ENCODE data around the gene PTPRN2. TPM values are rescaled to one million over a fixed set of nuclear protein-coding genes. Genes with fewer than 3 reads are reported as not detected.

Gene PTPRN2
- total RNA-seq, 1 experiment from 2014 or later: 2.1 TPM

- no peaks in the 10 kb centered on the region for H3K9me2 ChIP-seq (ENCODE audit: insufficient read depth)
- DNase-seq (ENCODE audit: low read depth, low spot score): no peak
- H4K20me1 ChIP-seq (ENCODE audit: insufficient read depth): no peaks in the 10 kb centered on the region
- no peaks in the 10 kb centered on the region for H3K36me3 ChIP-seq (ENCODE audit: control insufficient read depth in 1 of 2, insufficient read depth in 2 of 2, low read length in 2 of 2)
- no peak overlapping the region for H2AFZ ChIP-seq (ENCODE audit: low read depth, low read length, poor library complexity, severe bottlenecking)
- H3K4me3 ChIP-seq (replicated peaks in 1 of 2; ENCODE audit: low read depth in 1 of 2, low read length in 2 of 2): no peak overlapping the region
- no peaks in the 10 kb centered on the region for H3K4me1 ChIP-seq (ENCODE audit: control insufficient read depth in 1 of 2, insufficient read depth in 2 of 2, low read length in 2 of 2)
- no TSS peak for BruUV-seq (replicated peaks)
- ATAC-seq: no peak
- peaks cover 4 to 11% of the 10 kb centered on the region in 2 experiments; a peak in 2 of 4 replicates for H3K9me3 ChIP-seq (ENCODE audit: control insufficient read depth in 1 of 2, insufficient read depth in 1 of 2, low read depth in 1 of 2, low read length in 2 of 2)
- TF ChIP-seq EZH2 (IDR thresholded peaks at IDR 0.05) (no peak), SP1 (IDR thresholded peaks at IDR 0.05; ENCODE audit: low read depth) (no peak), EGR1 (IDR thresholded peaks at IDR 0.05; ENCODE audit: low read depth) (no peak), ZBTB33 (IDR thresholded peaks at IDR 0.05; ENCODE audit: extremely low read depth, insufficient replicate concordance, low read length) (no peak), SIN3A (IDR thresholded peaks at IDR 0.05; ENCODE audit: low read depth) (no peak), ZFX (IDR thresholded peaks at IDR 0.05) (no peak), CEBPB (IDR thresholded peaks at IDR 0.05; ENCODE audit: low read depth) (no peak), ELF1 (IDR thresholded peaks at IDR 0.05; ENCODE audit: borderline replicate concordance, low read depth) (no peak), TCF7L2 (IDR thresholded peaks at IDR 0.05; ENCODE audit: borderline replicate concordance, extremely low read depth, insufficient read depth, insufficient read length) (no peak), FOSL1 (IDR thresholded peaks at IDR 0.05; ENCODE audit: low read depth) (no peak), POLR2AphosphoS5 (IDR thresholded peaks at IDR 0.05; ENCODE audit: low read depth, low read length) (no peak), REST (IDR thresholded peaks at IDR 0.05; ENCODE audit: low read depth) (no peak), RAD21 (IDR thresholded peaks at IDR 0.05; ENCODE audit: low read depth) (no peak), JUND (IDR thresholded peaks at IDR 0.05) (no peak), ATF3 (IDR thresholded peaks at IDR 0.05) (no peak), CBX3 (IDR thresholded peaks at IDR 0.05; ENCODE audit: low read depth) (no peak), EZH2phosphoT487 (IDR thresholded peaks at IDR 0.05; ENCODE audit: borderline replicate concordance) (no peak)
- TF ChIP-seq, protein P1, sequence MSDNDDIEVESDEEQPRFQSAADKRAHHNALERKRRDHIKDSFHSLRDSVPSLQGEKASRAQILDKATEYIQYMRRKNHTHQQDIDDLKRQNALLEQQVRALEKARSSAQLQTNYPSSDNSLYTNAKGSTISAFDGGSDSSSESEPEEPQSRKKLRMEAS (IDR thresholded peaks at IDR 0.05): no peak
- POLR2A ChIA-PET: no interaction called here
- H3K79me2 ChIP-seq (ENCODE audit: insufficient read depth, low read length): no peaks in the 10 kb centered on the region
- H3K27ac ChIP-seq (ENCODE audit: low read depth, low read length): no peak overlapping the region
- H3K4me2 ChIP-seq (ENCODE audit: low read length): no peak overlapping the region
- RAD21 ChIA-PET (ENCODE audit: low non-redundant PET in 1 of 2, low total read pairs in 2 of 2, uncharacterized antibody in 2 of 2, unreplicated experiment in 2 of 2): no interaction called here
- H3K27me3 ChIP-seq (ENCODE audit: insufficient read depth, low read length): no peaks in the 10 kb centered on the region
- H3K9ac ChIP-seq (ENCODE audit: low read length): no peak overlapping the region
- CTCF ChIA-PET: no interaction called here
- intact Hi-C loops (cut with micrococcal nuclease): no loop called here
Measured at GRCh38 chr7:158262284-158263109, 325.1 kb downstream of the PTPRN2 start.
